ENCODE data around the gene PPP1R7.
A peak's percentile ranks its signal among the peaks of the same experiment; 100 is the strongest.

Gene PPP1R7

DNA sequence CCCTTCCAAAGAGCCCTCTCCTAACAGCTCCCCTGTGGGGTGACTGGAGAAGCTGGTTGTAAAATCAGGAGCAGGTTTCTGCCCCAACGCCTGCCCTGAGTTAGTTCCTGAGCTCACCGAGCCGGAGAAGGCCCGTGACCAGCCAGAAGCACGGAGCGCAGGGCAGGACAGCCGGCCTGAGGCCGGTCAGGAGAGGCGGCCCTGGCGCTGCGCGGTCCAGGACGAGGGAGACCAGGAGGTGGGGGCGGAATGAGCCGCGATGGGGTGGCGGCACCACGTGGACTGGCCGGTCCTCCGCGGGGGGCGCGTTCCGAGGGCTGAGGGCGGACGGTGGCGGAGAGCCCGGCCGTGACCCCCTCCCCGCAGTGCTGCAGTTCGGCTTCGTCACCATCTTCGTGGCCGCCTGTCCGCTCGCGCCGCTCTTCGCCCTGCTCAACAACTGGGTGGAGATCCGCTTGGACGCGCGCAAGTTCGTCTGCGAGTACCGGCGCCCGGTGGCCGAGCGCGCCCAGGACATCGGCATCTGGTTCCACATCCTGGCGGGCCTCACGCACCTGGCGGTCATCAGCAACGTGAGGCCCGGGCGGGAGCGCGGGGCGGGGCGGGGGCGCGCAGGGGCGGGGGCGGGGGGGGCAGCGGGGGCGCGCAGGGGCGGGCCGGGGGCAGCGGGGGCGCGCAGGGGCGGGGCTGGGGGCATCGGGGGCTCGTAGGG lies 67.2 kb downstream of the PPP1R7 start:
- peak; percentile 44 for DNase-seq

GRCh38 chr2:241218131-241219029 lies 68.1 kb downstream of the PPP1R7 start:
- peak; percentile 22 for DNase-seq

DNA sequence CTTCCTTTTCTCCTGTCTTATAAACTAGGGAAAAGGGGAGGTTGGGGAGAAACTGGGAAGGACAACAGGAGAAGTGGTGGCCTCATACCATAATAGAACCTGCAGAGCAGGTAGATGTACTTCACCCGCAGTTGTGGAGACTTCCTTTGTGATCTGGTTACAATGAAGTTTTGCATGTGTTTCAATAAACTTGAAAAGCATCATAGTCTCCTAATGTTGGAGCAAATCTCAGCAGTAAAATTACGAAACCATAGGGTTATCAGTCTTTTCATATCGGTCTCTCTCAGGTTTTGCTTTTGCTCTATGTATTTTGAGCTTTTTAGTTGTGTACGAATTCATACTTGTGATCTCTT lies 68.7 kb downstream of the PPP1R7 start:
- DNase-seq = no peak

DNA sequence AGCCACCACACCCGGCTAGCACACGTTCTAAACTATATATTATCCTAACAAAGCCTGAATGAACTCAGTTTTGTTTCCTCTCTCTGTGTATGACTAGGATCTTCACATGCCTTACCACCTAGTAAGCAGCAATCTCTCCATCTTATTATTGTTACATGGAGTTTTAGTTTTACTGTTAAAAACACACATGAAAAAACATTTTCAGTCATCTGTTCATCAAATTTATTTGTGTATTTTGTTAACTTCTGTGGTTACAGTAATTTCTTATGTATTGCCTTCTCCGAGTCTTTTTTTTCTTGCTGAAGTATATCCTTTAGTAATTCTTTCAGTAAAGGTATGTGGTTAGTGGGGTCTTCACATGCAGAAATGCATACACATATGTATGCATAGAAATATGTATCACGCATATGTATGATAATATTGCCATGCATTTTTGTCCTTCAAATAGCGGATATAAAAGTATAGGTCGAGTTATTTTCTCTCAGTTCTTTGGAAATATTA lies 69.6 kb downstream of the PPP1R7 start:
- DNase-seq = no peak

- no peak for DNase-seq
These were observed 73.1 kb downstream of the PPP1R7 start for GRCh38 chr2:241223211-241224017.

DNA sequence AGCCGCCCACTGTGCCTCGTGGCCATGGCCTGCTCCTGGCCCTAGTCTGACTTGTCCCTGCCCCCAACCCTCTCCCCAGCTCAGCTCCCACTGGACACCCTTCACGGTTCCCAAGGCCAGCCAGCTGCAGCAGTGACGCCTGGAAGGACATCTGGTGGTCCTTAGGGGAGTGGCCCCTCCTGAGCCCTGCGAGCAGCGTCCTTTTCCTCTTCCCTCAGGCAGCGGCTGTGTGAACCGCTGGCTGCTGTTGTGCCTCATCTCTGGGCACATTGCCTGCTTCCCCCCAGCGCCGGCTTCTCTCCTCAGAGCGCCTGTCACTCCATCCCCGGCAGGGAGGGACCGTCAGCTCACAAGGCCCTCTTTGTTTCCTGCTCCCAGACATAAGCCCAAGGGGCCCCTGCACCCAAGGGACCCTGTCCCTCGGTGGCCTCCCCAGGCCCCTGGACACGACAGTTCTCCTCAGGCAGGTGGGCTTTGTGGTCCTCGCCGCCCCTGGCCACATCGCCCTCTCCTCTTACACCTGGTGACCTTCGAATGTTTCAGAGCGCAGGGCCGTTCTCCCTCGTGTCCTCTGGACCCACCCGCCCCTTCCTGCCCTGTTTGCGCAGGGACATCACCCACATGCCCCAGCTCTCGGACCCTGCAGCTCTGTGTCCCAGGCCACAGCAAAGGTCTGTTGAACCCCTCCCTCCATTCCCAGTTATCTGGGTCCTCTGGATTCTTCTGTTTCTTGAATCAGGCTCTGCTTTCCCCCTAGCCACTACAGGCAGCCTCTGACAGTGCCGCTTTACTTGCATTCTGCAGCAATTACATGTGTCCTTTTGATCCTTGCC lies 74.0 kb downstream of the PPP1R7 start:
- no peak for DNase-seq

DNA sequence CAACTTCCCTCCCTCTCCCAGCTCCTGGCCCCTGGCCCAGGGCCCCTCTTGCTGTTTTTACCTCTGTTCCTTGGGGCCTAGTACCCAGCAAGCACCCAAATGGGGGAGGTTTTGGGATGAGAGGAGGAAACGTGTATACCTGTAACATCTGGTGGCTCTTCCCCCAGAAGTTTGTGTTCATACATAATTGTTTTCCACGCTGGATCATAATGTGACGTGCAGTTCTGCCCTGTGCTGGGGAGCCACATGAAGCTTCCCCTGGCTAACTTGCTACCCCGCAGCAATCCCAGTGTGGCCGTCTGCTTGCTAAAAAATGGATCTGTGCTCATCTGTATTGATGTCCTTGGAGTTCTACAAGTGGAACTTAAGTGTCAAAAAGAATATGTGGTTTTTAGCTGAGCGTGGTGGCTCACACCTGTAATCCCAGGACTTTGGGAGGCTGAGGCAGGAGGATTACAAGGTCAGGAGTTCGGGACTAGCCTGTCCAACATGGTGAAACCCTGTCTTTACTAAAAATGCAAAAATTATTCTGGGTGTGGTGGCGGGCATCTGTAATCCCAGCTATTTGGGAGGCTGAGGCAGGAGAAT lies 74.7 kb downstream of the PPP1R7 start:
- DNase-seq = no peak

DNA sequence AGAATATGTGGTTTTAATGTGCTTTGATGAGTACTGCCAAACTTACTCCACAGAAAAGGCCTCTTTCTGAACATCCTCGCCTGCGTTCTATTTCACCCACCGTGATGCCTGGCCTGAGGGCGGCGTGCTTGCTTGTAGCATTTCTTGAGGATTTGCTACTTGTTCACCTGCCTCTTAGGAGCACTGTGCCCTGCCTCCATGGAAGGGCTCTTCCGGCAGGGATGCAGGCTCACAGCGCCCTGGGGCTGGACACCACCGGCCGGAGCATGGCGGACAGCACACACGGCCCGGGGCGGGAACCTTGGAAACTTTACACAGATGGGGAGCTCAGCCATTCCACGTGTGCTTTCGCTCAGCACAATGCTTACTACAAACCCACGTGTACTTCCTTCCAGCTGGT lies 75.3 kb downstream of the PPP1R7 start:
- DNase-seq = no peak

GRCh38 chr2:241225983-241226382 lies 75.7 kb downstream of the PPP1R7 start:
- DNase-seq = no peak

DNA sequence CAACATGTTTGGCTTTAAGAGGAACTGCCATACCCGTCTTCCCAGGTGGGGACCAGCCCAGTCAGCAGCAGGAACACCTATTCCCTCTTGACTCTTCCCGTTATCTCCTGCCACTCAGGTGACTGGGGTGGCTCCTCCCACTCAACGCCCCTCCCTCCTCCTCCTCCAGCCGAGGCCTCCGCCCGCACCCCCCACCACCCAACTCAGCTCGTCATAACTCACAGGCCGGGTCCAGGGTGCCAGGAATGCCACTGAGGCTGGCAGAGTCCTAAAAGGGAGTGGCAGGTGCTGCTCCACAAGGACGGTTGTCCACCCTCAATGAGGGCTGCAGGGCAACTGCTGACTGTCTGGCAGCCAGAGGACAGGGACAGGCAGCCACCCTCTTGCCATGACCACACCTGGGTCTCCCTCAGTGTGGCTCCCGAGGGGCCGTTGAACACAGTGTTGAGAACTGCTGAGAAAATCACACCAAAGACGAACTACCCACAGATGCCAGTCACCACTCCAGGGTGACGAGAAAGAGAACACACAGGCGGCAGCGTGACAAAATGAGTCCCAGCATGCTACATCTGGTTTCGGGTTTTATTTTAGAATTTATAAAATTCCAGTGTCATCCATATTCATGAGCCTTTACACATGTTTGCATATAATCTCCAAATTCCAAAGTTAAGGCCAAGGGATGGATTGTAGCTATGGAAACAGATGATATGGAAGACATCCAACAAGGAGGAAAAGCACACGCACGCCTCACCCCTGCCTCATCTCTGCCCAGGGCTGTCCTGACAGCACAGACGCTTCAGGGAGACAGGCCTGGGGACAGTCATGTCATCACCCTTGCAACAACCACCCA lies 76.7 kb downstream of the PPP1R7 start:
- no peak for DNase-seq

- no peak for DNase-seq
These were observed 77.3 kb downstream of the PPP1R7 start for GRCh38 chr2:241227594-241227993.

DNA sequence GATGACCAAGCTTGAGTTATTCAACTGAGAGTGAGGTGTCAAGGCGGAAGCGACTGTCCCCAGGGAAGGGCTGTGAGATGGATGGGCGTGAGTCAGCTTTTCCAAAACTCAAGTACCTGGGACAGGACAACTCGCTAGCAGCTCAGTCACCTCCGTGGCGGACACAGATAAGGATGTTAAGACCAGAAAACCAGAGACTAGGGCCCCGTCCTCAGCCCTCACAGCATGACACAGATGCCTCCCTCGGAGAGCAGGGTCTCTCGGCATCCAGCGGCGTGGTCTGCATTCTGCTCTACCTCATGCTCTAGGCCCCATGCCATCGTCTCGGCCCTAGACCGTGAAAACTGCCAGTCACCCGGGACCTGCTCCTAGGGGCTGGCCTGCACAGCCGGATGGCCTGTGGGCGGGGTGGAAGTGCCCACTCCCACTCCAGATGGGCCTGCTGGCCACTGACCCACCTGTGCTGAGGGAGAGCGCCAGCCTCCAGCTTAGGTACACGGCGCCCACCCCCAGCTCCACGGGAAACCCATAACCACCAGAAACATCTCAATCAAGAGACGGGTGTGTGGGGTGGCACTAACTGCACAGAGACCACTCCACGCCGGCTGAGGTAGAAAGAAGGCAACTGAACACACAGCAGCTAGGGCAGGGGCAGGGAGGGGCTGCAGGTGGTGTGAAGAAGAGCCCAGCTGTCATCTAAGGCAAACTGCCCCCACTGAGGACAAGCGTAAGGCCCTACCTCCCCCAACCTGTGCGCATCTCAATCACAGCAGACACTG lies 78.0 kb downstream of the PPP1R7 start:
- DNase-seq = no peak

DNA sequence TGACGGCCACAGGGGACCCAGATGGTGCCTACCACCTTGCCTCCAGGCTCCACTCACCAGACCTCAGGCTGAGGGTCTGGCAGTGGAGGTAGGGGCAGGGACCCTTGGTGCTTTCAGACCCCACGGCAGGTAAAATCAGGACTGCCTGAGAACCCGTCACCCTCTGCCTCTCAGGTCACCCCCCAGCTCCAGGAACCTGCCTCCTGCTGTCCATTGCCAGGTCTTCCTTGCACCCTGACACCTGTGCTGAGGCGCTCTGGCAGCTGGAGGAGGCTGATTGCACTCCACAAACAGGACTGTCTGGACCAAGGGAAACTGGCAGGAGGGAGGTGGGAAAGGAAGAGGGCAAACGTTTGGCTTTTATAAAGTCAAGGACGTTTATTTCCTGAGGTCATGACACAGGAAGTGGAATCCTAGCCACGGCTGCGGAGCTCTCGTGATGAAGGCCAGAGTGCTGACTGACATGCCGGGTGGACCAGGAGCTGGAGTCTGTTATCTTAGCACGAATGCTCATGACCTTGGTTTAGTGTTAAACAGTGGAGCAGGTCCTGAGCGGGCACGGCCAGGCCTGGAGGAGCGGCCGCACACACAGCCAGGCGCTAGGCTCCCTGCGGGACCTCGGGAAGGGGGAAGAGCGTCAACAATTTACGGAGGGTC lies 78.7 kb downstream of the PPP1R7 start:
- no peak for DNase-seq

DNA sequence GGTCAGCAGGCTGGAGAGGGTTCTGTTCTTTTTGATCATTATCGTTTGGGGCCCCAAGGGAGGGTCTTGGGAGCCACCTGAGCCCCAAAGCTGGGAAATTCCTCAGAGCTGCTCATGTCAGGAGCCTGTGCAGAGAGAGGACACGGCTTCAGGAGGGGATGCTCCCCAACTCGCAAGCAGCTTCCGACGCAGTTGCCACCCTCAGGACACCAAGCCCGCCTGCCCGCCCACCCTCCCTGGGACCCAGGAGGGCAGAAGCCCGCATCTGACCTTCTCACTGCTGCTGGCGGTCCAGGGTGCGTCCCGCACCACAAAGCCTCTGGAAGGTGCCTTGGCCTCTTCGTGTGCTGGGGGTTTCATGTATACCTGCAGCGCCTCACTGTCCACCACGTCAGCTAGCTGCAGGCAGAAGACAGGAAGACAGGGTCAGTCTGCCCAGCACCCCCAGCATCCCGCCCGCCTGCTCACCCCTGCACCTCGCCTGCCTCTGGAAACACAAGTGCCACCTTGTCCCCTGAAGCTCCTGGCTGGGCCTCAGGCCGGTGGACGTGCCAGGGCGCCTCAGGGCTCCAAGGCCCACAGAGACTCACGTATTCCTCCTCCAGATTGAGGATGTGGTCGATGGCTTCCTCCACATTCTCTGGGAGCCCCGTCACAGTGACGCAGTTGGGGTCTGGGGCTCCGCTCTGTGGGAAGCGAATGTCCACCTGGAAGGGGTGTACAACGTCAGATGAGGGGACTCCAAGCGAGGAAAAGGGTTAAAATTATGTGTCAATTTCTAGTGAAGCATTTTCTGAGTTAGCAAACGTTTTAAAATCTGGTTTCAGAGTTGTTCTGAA lies 79.5 kb downstream of the PPP1R7 start:
- no peak for DNase-seq

DNA sequence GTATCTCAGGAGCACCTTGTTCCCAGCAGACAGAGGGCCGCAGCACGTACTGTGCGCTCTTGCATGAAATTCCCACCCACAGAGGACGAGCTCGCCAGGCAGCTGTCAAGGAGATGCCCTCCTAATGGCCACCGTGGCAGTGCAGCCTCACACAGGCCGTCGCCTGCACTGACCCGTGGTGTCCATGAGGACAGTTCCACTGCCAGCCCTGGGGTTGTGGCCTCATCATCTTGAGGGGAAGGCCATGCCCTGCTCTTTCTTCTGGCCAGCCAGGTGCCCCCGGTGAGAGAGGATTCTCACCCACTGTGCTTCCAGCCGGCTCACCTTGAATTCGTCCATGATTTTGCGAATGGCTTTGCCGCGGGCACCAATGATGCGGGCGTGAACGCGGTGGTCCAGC lies 80.2 kb downstream of the PPP1R7 start:
- no peak for DNase-seq

GRCh38 chr2:241232736-241233575 lies 82.7 kb downstream of the PPP1R7 start:
- no peak for DNase-seq
